H1 (cell line): Measurements from ENCODE around the gene AGPAT4. TPM values are rescaled to one million over a fixed set of nuclear protein-coding genes. Genes with fewer than 3 reads are reported as not detected.

Source experiments
- ATF2 ChIP-seq: IDR thresholded peaks from 2 replicates; pipeline ENCODE4 v1.6.1; 2012; ENCODE audit warnings: low read length, inconsistent platforms
- ATF3 ChIP-seq: IDR thresholded peaks from 2 replicates; pipeline ENCODE4 v1.6.1; 2011; ENCODE audit warnings: low read depth, mild to moderate bottlenecking, low read length; ENCODE audit not compliant: insufficient read depth
- CBX5 ChIP-seq: fragments of 300-800, 300-1000 bp; sonication (generic); IDR thresholded peaks from 2 replicates; pipeline ENCODE4 v1.7.1; 2016; ENCODE audit warnings: antibody characterized with exemption, low read length, low read depth
- CTCF ChIP-seq, 3 experiments: IDR thresholded peaks; 1 replicate in 2 of 3; 2 replicates in 1 of 3; pipeline versions ENCODE4 v1.5.1 to v1.6.1; 2011; ENCODE audit warnings: low read length in 3 of 3, mild to moderate bottlenecking in 3 of 3, inconsistent platforms in 2 of 3, low read depth in 1 of 3, moderate library complexity in 1 of 3; ENCODE audit not compliant: insufficient read depth in 1 of 3; ENCODE audit errors: control extremely low read depth in 1 of 3
- JUN ChIP-seq: IDR thresholded peaks from 2 replicates; pipeline ENCODE4 v1.6.1; 2011; ENCODE audit warnings: low read depth, mild to moderate bottlenecking, improper control_type of control experiment, low read length
- KDM4A ChIP-seq: IDR thresholded peaks from one replicate; pipeline ENCODE4 v1.7.1; 2012; ENCODE audit warnings: low read depth, mild to moderate bottlenecking, moderate library complexity, low read length, inconsistent platforms; ENCODE audit not compliant: severe bottlenecking
- SIRT6 ChIP-seq: IDR thresholded peaks from one replicate; pipeline ENCODE4 v1.7.1; 2012; ENCODE audit warnings: low read length, inconsistent platforms
- polyA plus RNA-seq, 7 experiments: library from polyadenylated mRNA; depleted of rRNA in 3 of 7; stranded (reverse) in 5 of 7; unstranded in 2 of 7; fragments of >200 nt in 5 of 7; fragments of 200-250 nt in 2 of 7; gene quantifications; 1 replicate in 5 of 7; 2 replicates in 1 of 7; 4 replicates in 1 of 7; pipeline versions ENCODE4 v1.2.1 to v1.2.3, GENCODE V29; 2011 to 2013; ENCODE audit warnings: missing spikeins in 2 of 7, mixed read lengths in 2 of 7
- total RNA-seq: library from RNA; stranded (reverse); fragmentation: NEBNext Ultra II Directional; extraction: Animal tissue kit (Norgen Biotek cat#: 25700); gene quantifications from 2 replicates; pipeline ENCODE4 v1.2.1, GENCODE V29; 2021

The AGPAT4 gene
- total and polyA plus RNA-seq, 2 of the 8 experiments (the other 6 are each of a cell fraction or from before 2014, with no cell fraction given), result 13.5 to 23.8 TPM

- no peak for TF ChIP-seq CBX5
- TF ChIP-seq CTCF (IDR thresholded peaks at IDR 0.05; ENCODE audit: control extremely low read depth in 1 of 3, insufficient read depth in 1 of 3, low read depth in 1 of 3, low read length in 3 of 3), result no peak
- TF ChIP-seq ATF3, result no peak
- TF ChIP-seq ATF2, result no peak
- TF ChIP-seq KDM4A, result no peak
- no peak for TF ChIP-seq JUN
- TF ChIP-seq SIRT6, result no peak
Observed at GRCh38 chr6:161137839-161138542, 135.9 kb downstream of the AGPAT4 start (continued).
